Measurements from ENCODE around the gene SERPINB3. TPM values are rescaled to one million over a fixed set of nuclear protein-coding genes. Genes with fewer than 3 reads are reported as not detected.

Gene SERPINB3
- total and polyA plus RNA-seq, 2 of the 8 experiments (the other 6 are each of a cell fraction or from before 2014, with no cell fraction given): 0.17 to 0.18 TPM

- no peak for TF ChIP-seq CHD7 (IDR thresholded peaks at IDR 0.05; ENCODE audit: insufficient replicate concordance, low read length)
- no peak for TF ChIP-seq MAX (IDR thresholded peaks at IDR 0.05)
- TF ChIP-seq POU5F1 (IDR thresholded peaks at IDR 0.05; ENCODE audit: low read depth, low read length): no peak
These were observed 44.4 kb downstream of the SERPINB3 start (continued) for GRCh38 chr18:63617049-63617914.
